HL-60 (cell line): ENCODE results near the gene GRIN1.

ENCODE experiments used
- CTCF ChIP-seq: IDR thresholded peaks from one replicate; pipeline ENCODE4 v1.5.1; 2011; ENCODE audit warnings: low read length, control low read depth, inconsistent platforms; ENCODE audit not compliant: insufficient read depth
- GABPA ChIP-seq: IDR thresholded peaks from 2 replicates; pipeline ENCODE4 v1.6.1; 2012; ENCODE audit warnings: low read depth
- POLR2AphosphoS5 ChIP-seq: IDR thresholded peaks from 2 replicates; pipeline ENCODE4 v1.6.1; 2012; ENCODE audit warnings: low read depth
- REST ChIP-seq: IDR thresholded peaks from 2 replicates; pipeline ENCODE4 v1.6.1; 2012; ENCODE audit warnings: low read depth; ENCODE audit not compliant: insufficient replicate concordance
- SPI1 ChIP-seq: IDR thresholded peaks from 2 replicates; pipeline ENCODE4 v1.6.1; 2012; ENCODE audit warnings: low read depth, mild to moderate bottlenecking, borderline replicate concordance

- TF ChIP-seq CTCF = no peak
- no peak for TF ChIP-seq POLR2AphosphoS5
- no peak for TF ChIP-seq SPI1
- TF ChIP-seq GABPA = no peak
- no peak for TF ChIP-seq REST
Measured at GRCh38 chr9:137191691-137192447, 52.9 kb downstream of the GRIN1 start.
